ENCODE measurements around the gene PRPF18.

PRPF18 gene

GRCh38 chr10:13649844-13650520, 63.2 kb downstream of the PRPF18 start:
- Histone ChIP-seq H3K36me3 (ENCODE audit: control insufficient read depth, insufficient read depth, low read length) (peaks cover 17% of the 10 kb centered on the region), H3K27me3 (ENCODE audit: control insufficient read depth, insufficient read depth, low read length) (no peaks in the 10 kb centered on the region)

GRCh38 chr10:13650961-13651360, 64.2 kb downstream of the PRPF18 start:
- no peaks in the 10 kb centered on the region for H3K27me3 ChIP-seq (ENCODE audit: control insufficient read depth, insufficient read depth, low read length)
- no peaks in the 10 kb centered on the region for H3K4me1 ChIP-seq (ENCODE audit: control insufficient read depth, insufficient read depth, low read length)
- H3K4me3 ChIP-seq (ENCODE audit: low read length) = no peak overlapping the region
- peaks cover 17% of the 10 kb centered on the region for H3K36me3 ChIP-seq (ENCODE audit: control insufficient read depth, insufficient read depth, low read length)
- no peak overlapping the region for H3K9ac ChIP-seq (ENCODE audit: low read length)
- no peaks in the 10 kb centered on the region for H3K9me3 ChIP-seq (ENCODE audit: control insufficient read depth, low read length)

More at GRCh38 chr10:13649844-13650520, 63.2 kb downstream of the PRPF18 start:
- H3K4me3 ChIP-seq (ENCODE audit: low read length) = no peak overlapping the region
- no peaks in the 10 kb centered on the region for H3K4me1 ChIP-seq (ENCODE audit: control insufficient read depth, insufficient read depth, low read length)
- no peaks in the 10 kb centered on the region for H3K9me3 ChIP-seq (ENCODE audit: control insufficient read depth, low read length)
- no peak overlapping the region for H3K9ac ChIP-seq (ENCODE audit: low read length)

GRCh38 chr10:13651969-13652720, 65.4 kb downstream of the PRPF18 start:
- H3K9me3 ChIP-seq (ENCODE audit: control insufficient read depth, low read length) = no peaks in the 10 kb centered on the region
- H3K27me3 ChIP-seq (ENCODE audit: control insufficient read depth, insufficient read depth, low read length) = no peaks in the 10 kb centered on the region
- no peaks in the 10 kb centered on the region for H3K4me1 ChIP-seq (ENCODE audit: control insufficient read depth, insufficient read depth, low read length)
- no peak overlapping the region for H3K4me3 ChIP-seq (ENCODE audit: low read length)
- peaks cover 12% of the 10 kb centered on the region for H3K36me3 ChIP-seq (ENCODE audit: control insufficient read depth, insufficient read depth, low read length)
- no peak overlapping the region for H3K9ac ChIP-seq (ENCODE audit: low read length)

- no peak overlapping the region for H3K4me3 ChIP-seq (ENCODE audit: low read length)
- peaks cover 12% of the 10 kb centered on the region for H3K36me3 ChIP-seq (ENCODE audit: control insufficient read depth, insufficient read depth, low read length)
- H3K27me3 ChIP-seq (ENCODE audit: control insufficient read depth, insufficient read depth, low read length) = no peaks in the 10 kb centered on the region
- no peaks in the 10 kb centered on the region for H3K9me3 ChIP-seq (ENCODE audit: control insufficient read depth, low read length)
- no peaks in the 10 kb centered on the region for H3K4me1 ChIP-seq (ENCODE audit: control insufficient read depth, insufficient read depth, low read length)
- H3K9ac ChIP-seq (ENCODE audit: low read length) = no peak overlapping the region
These were observed 66.1 kb downstream of the PRPF18 start for GRCh38 chr10:13652860-13653259.

GRCh38 chr10:13654118-13654830, 67.5 kb downstream of the PRPF18 start:
- Histone ChIP-seq H3K9me3 (ENCODE audit: control insufficient read depth, low read length) (no peaks in the 10 kb centered on the region), H3K4me1 (ENCODE audit: control insufficient read depth, insufficient read depth, low read length) (no peaks in the 10 kb centered on the region), H3K27me3 (ENCODE audit: control insufficient read depth, insufficient read depth, low read length) (no peaks in the 10 kb centered on the region), H3K36me3 (ENCODE audit: control insufficient read depth, insufficient read depth, low read length) (peaks cover 12% of the 10 kb centered on the region), H3K9ac (ENCODE audit: low read length) (no peak overlapping the region), H3K4me3 (ENCODE audit: low read length) (no peak overlapping the region)

GRCh38 chr10:13654846-13655245, 68.1 kb downstream of the PRPF18 start:
- H3K9ac ChIP-seq (ENCODE audit: low read length) = no peak overlapping the region
- H3K4me3 ChIP-seq (ENCODE audit: low read length) = no peak overlapping the region
- H3K27me3 ChIP-seq (ENCODE audit: control insufficient read depth, insufficient read depth, low read length) = no peaks in the 10 kb centered on the region
- H3K4me1 ChIP-seq (ENCODE audit: control insufficient read depth, insufficient read depth, low read length) = no peaks in the 10 kb centered on the region
- no peaks in the 10 kb centered on the region for H3K9me3 ChIP-seq (ENCODE audit: control insufficient read depth, low read length)
- peaks cover 12% of the 10 kb centered on the region for H3K36me3 ChIP-seq (ENCODE audit: control insufficient read depth, insufficient read depth, low read length)

- no peaks in the 10 kb centered on the region for H3K9me3 ChIP-seq (ENCODE audit: control insufficient read depth, low read length)
- no peak overlapping the region for H3K4me3 ChIP-seq (ENCODE audit: low read length)
- no peaks in the 10 kb centered on the region for H3K27me3 ChIP-seq (ENCODE audit: control insufficient read depth, insufficient read depth, low read length)
- H3K36me3 ChIP-seq (ENCODE audit: control insufficient read depth, insufficient read depth, low read length) = peaks cover 12% of the 10 kb centered on the region
- no peak overlapping the region for H3K9ac ChIP-seq (ENCODE audit: low read length)
- no peaks in the 10 kb centered on the region for H3K4me1 ChIP-seq (ENCODE audit: control insufficient read depth, insufficient read depth, low read length)
These were observed 69.8 kb downstream of the PRPF18 start for GRCh38 chr10:13656337-13657100.

- no peaks in the 10 kb centered on the region for H3K4me1 ChIP-seq (ENCODE audit: control insufficient read depth, insufficient read depth, low read length)
- H3K36me3 ChIP-seq (ENCODE audit: control insufficient read depth, insufficient read depth, low read length) = peaks cover 8% of the 10 kb centered on the region
- H3K27me3 ChIP-seq (ENCODE audit: control insufficient read depth, insufficient read depth, low read length) = no peaks in the 10 kb centered on the region
- no peaks in the 10 kb centered on the region for H3K9me3 ChIP-seq (ENCODE audit: control insufficient read depth, low read length)
- H3K9ac ChIP-seq (ENCODE audit: low read length) = no peak overlapping the region
- no peak overlapping the region for H3K4me3 ChIP-seq (ENCODE audit: low read length)
These were observed 70.4 kb downstream of the PRPF18 start for GRCh38 chr10:13657101-13657680.

- H3K9ac ChIP-seq (ENCODE audit: low read length) = no peak overlapping the region
These were observed 71.5 kb downstream of the PRPF18 start for GRCh38 chr10:13658264-13658663.

GRCh38 chr10:13658871-13659685, 72.3 kb downstream of the PRPF18 start:
- peaks cover 7% of the 10 kb centered on the region for H3K36me3 ChIP-seq (ENCODE audit: control insufficient read depth, insufficient read depth, low read length)
- no peak overlapping the region for H3K9ac ChIP-seq (ENCODE audit: low read length)
- H3K4me1 ChIP-seq (ENCODE audit: control insufficient read depth, insufficient read depth, low read length) = no peaks in the 10 kb centered on the region
- H3K9me3 ChIP-seq (ENCODE audit: control insufficient read depth, low read length) = no peaks in the 10 kb centered on the region
- H3K4me3 ChIP-seq (ENCODE audit: low read length) = no peak overlapping the region
- no peaks in the 10 kb centered on the region for H3K27me3 ChIP-seq (ENCODE audit: control insufficient read depth, insufficient read depth, low read length)

More at GRCh38 chr10:13658264-13658663, 71.5 kb downstream of the PRPF18 start:
- H3K27me3 ChIP-seq (ENCODE audit: control insufficient read depth, insufficient read depth, low read length) = no peaks in the 10 kb centered on the region
- H3K4me3 ChIP-seq (ENCODE audit: low read length) = no peak overlapping the region
- H3K9me3 ChIP-seq (ENCODE audit: control insufficient read depth, low read length) = no peaks in the 10 kb centered on the region
- H3K4me1 ChIP-seq (ENCODE audit: control insufficient read depth, insufficient read depth, low read length) = no peaks in the 10 kb centered on the region
- peaks cover 7% of the 10 kb centered on the region for H3K36me3 ChIP-seq (ENCODE audit: control insufficient read depth, insufficient read depth, low read length)
